ENCODE results near the gene ZNF578. TPM values are rescaled to one million over a fixed set of nuclear protein-coding genes. Genes with fewer than 3 reads are reported as not detected.
"Not testable (repeated sequence)": the region's sequence is repeated elsewhere in the genome, so short reads cannot be mapped to it uniquely, and the experiment has no call there.

The ZNF578 gene
- total and polyA plus RNA-seq, 2 of the 8 experiments (the other 6 are each of a cell fraction or from before 2014, with no cell fraction given) = 1.6 to 4.2 TPM

- not testable (repeated sequence) for H2AK5ac ChIP-seq (ENCODE audit: low read depth, low read length); H2BK120ac ChIP-seq (replicated peaks; ENCODE audit: low read depth, low read length); H4K8ac ChIP-seq (ENCODE audit: extremely low read depth, insufficient read depth, low read length); H3K23me2 ChIP-seq (ENCODE audit: low read depth, low read length); H3K4me1 ChIP-seq (replicated peaks in 1 of 4; ENCODE audit: control insufficient read depth in 3 of 4, insufficient read depth in 4 of 4, low read length in 3 of 4); H3K9me3 ChIP-seq (ENCODE audit: insufficient read depth in 2 of 2, low read depth in 1 of 2, low read length in 1 of 2); H2BK20ac ChIP-seq (ENCODE audit: low read length); H3K23ac ChIP-seq (ENCODE audit: insufficient read length); H3K79me1 ChIP-seq (ENCODE audit: low read depth, low read length); H2AFZ ChIP-seq (ENCODE audit: low read length); FAIRE-seq; H3K27ac ChIP-seq (ENCODE audit: low read depth, low read length); H4K5ac ChIP-seq (ENCODE audit: insufficient read length, low read depth, low read length); H2BK12ac ChIP-seq (ENCODE audit: low read depth, low read length); H3K4ac ChIP-seq (replicated peaks; ENCODE audit: insufficient read length, low read depth, low read length); H3K4me2 ChIP-seq (ENCODE audit: insufficient read depth in 1 of 2, low read depth in 2 of 2, low read length in 2 of 2); H3K9ac ChIP-seq (replicated peaks in 1 of 4; ENCODE audit: extremely low read depth in 1 of 4, low read depth in 3 of 4, low read length in 3 of 4); H2BK5ac ChIP-seq (ENCODE audit: low read depth, low read length); H2BK15ac ChIP-seq (ENCODE audit: low read length); H3K56ac ChIP-seq (replicated peaks; ENCODE audit: insufficient read length, low read depth, low read length); H3K79me2 ChIP-seq (ENCODE audit: control insufficient read depth in 1 of 2, insufficient read depth in 2 of 2, low read length in 2 of 2); H3K36me3 ChIP-seq (ENCODE audit: control insufficient read depth in 2 of 4, insufficient read depth in 4 of 4, low read length in 3 of 4); H3K18ac ChIP-seq (ENCODE audit: extremely low read depth, low read length); H3K14ac ChIP-seq (ENCODE audit: insufficient read length); H3K4me3 ChIP-seq (ENCODE audit: extremely low read depth in 1 of 4, insufficient read depth in 2 of 4, low read depth in 3 of 4, low read length in 4 of 4); H4K20me1 ChIP-seq (replicated peaks in 1 of 2; ENCODE audit: control insufficient read depth in 1 of 2, insufficient read depth in 2 of 2, low read length in 2 of 2); H4K91ac ChIP-seq (replicated peaks; ENCODE audit: insufficient read length, low read length); DNase-seq (ENCODE audit: low read depth in 1 of 2, low spot score in 2 of 2); H3K27me3 ChIP-seq (replicated peaks in 1 of 4; ENCODE audit: control insufficient read depth in 3 of 4, extremely low read depth in 1 of 4, insufficient read depth in 3 of 4, low read length in 3 of 4)
- CTCF ChIA-PET (ENCODE audit: partially characterized antibody) = interaction anchor here (0.7 to 1.0 kb wide), 2 partner anchors 27 to 142 kb away, joined by 3 read pairs; no protein-coding TSS in a partner anchor
- POLR2A ChIA-PET (ENCODE audit: partially characterized antibody) = interaction anchor here (0.6 kb wide), 1 partner anchor 309 kb away, joined by 3 read pairs; no protein-coding TSS in a partner anchor
- WGBS, 2 experiments (ENCODE audit: extremely low coverage in 1 of 2, insufficient coverage in 1 of 2, insufficient read length in 1 of 2, insufficient replicate concordance in 2 of 2, low coverage in 1 of 2, low lambda C conversion rate in 2 of 2, missing lambda C conversion rate in 1 of 2) = 90% methylated on average over 5 of the region's 5 CpGs; no CpG with 5 or more reads in 1 of the 2 experiments
These were observed 87.8 kb downstream of the ZNF578 start for GRCh38 chr19:52541176-52541575.

All from H1 (cell line).